Activated CD8-positive, alpha-beta T cell treated with anti-CD3 and anti-CD28 coated beads for 36 hours (primary cell): ENCODE results near the gene MMP24. TPM values are rescaled to one million over a fixed set of nuclear protein-coding genes. Genes with fewer than 3 reads are reported as not detected.

Experiments used
- ATAC-seq: fragments of 200-7000 bp; cut with Tn5 transposase; one replicate; pipeline ENCODE4 v1.10.0; 2021; ENCODE audit warnings: mild to moderate bottlenecking, moderate library complexity
- CTCF ChIA-PET: fragments of 350-600 bp; sonication (Branson Sonifier 250); formaldehyde crosslinking; loops from one replicate; lab custom pipeline; 2021; ENCODE audit warnings: antibody characterized with exemption; lab: Charles Lee
- POLR2A ChIA-PET: fragments of 350-600 bp; sonication (Branson Sonifier 250); formaldehyde crosslinking; loops from one replicate; lab custom pipeline; 2021; ENCODE audit warnings: antibody characterized with exemption; lab: Charles Lee
- DNase-seq: peaks from one replicate; pipeline ENCODE4 v3.0.0-alpha.2; 2020
- H3K27ac Mint-ChIP-seq: one replicate; pipeline ENCODE4 v1.8.0; 2021; ENCODE audit warnings: mild to moderate bottlenecking, mixed read lengths
- H3K27me3 Mint-ChIP-seq: one replicate; pipeline ENCODE4 v1.8.0; 2021; ENCODE audit warnings: mixed read lengths
- H3K36me3 Mint-ChIP-seq: one replicate; pipeline ENCODE4 v1.8.0; 2021; ENCODE audit warnings: low read depth, mixed read lengths
- H3K4me1 Mint-ChIP-seq: one replicate; pipeline ENCODE4 v1.8.0; 2021; ENCODE audit warnings: low read depth, mixed read lengths
- H3K4me3 Mint-ChIP-seq: one replicate; pipeline ENCODE4 v1.8.0; 2021; ENCODE audit warnings: mild to moderate bottlenecking, moderate library complexity, mixed read lengths
- H3K9me3 Mint-ChIP-seq: one replicate; pipeline ENCODE4 v1.8.0; 2021; ENCODE audit warnings: mixed read lengths
- CTCF ChIP-seq: fragments of 200-600 bp; IDR thresholded peaks from one replicate; pipeline ENCODE4 v1.8.0; 2022; ENCODE audit warnings: antibody characterized with exemption, mild to moderate bottlenecking
- intact Hi-C: fragments of 100-400 bp; cut with micrococcal nuclease; formaldehyde crosslinking; loops from one replicate; pipeline ENCODE4 v1.10.0; 2022
- total RNA-seq, 2 experiments: library from RNA; stranded (reverse); gene quantifications; one replicate each; pipeline ENCODE4 v1.2.3, GENCODE V29; 2021

MMP24 gene
- total RNA-seq, 2 experiments from 2014 or later, result not detected

GRCh38 chr20:35294293-35294685 is 67.8 kb downstream of the MMP24 start:
- CTCF ChIA-PET, result interaction anchor here (1.4 to 2.9 kb wide), 2 partner anchors 10 to 145 kb away, joined by 4 to 13 read pairs; no protein-coding TSS in a partner anchor
- Mint-ChIP-seq H3K27me3 (no peaks in the 10 kb centered on the region), H3K36me3 (no peaks in the 10 kb centered on the region), H3K9me3 (no peaks in the 10 kb centered on the region), H3K27ac (no peak overlapping the region), H3K4me3 (no peak overlapping the region), H3K4me1 (no peaks in the 10 kb centered on the region)
- no peak for ATAC-seq
- POLR2A ChIA-PET, result interaction anchor here (1.0 kb wide), 1 partner anchor 10 kb away, joined by 3 read pairs; no protein-coding TSS in a partner anchor
- intact Hi-C loops, result no loop called here
- no peak for DNase-seq
- no peak for TF ChIP-seq CTCF

- CTCF ChIA-PET, result interaction anchor here (2.9 kb wide), 1 partner anchor 9 kb away, joined by 13 read pairs; no protein-coding TSS in a partner anchor
- no peaks in the 10 kb centered on the region for H3K36me3 Mint-ChIP-seq
- no peaks in the 10 kb centered on the region for H3K9me3 Mint-ChIP-seq
- no peak for TF ChIP-seq CTCF
- H3K27ac Mint-ChIP-seq, result no peak overlapping the region
- ATAC-seq, result no peak
- intact Hi-C loops, result no loop called here
- no peak overlapping the region for H3K4me3 Mint-ChIP-seq
- DNase-seq, result no peak
- POLR2A ChIA-PET, result no interaction called here
- H3K4me1 Mint-ChIP-seq, result no peaks in the 10 kb centered on the region
- H3K27me3 Mint-ChIP-seq, result no peaks in the 10 kb centered on the region
Observed at GRCh38 chr20:35295058-35295457, 68.6 kb downstream of the MMP24 start.

- ATAC-seq, result no peak
- ChIA-PET CTCF (interaction anchor here (2.9 kb wide), 1 partner anchor 8 kb away, joined by 13 read pairs; no protein-coding TSS in a partner anchor), POLR2A (no interaction called here)
- intact Hi-C loops, result no loop called here
- no peak overlapping the region for H3K27ac Mint-ChIP-seq
- no peaks in the 10 kb centered on the region for H3K27me3 Mint-ChIP-seq
- no peak overlapping the region for H3K4me3 Mint-ChIP-seq
- H3K9me3 Mint-ChIP-seq, result no peaks in the 10 kb centered on the region
- no peaks in the 10 kb centered on the region for H3K36me3 Mint-ChIP-seq
- DNase-seq, result no peak
- TF ChIP-seq CTCF, result no peak
- no peaks in the 10 kb centered on the region for H3K4me1 Mint-ChIP-seq
Observed at GRCh38 chr20:35295674-35296073, 69.2 kb downstream of the MMP24 start.

GRCh38 chr20:35296101-35296554 is 69.6 kb downstream of the MMP24 start:
- intact Hi-C loops, result no loop called here

More at GRCh38 chr20:35296101-35296554, 69.6 kb downstream of the MMP24 start:
- POLR2A ChIA-PET, result no interaction called here
- ATAC-seq (no peak), DNase-seq (no peak)
- H3K36me3 Mint-ChIP-seq, result no peaks in the 10 kb centered on the region
- no peak overlapping the region for H3K27ac Mint-ChIP-seq
- TF ChIP-seq CTCF, result no peak
- no peaks in the 10 kb centered on the region for H3K27me3 Mint-ChIP-seq
- no peak overlapping the region for H3K4me3 Mint-ChIP-seq
- CTCF ChIA-PET, result no interaction called here
- H3K4me1 Mint-ChIP-seq, result no peaks in the 10 kb centered on the region
- no peaks in the 10 kb centered on the region for H3K9me3 Mint-ChIP-seq
